NOMO-1 (cell line): Measurements from ENCODE around the gene ITGB4.

Experiments used
- DNase-seq, 2 experiments: peaks; one replicate each; lab custom pipeline; 2025; ENCODE audit not compliant: unreplicated experiment in 2 of 2; lab: John Stamatoyannopoulos, UW

The ITGB4 gene

GRCh38 chr17:75695830-75696271, 25.4 kb upstream of the ITGB4 start:
- DNase-seq: no peak

- DNase-seq: no peak
Observed at GRCh38 chr17:75697651-75698291, 23.5 kb upstream of the ITGB4 start.

- DNase-seq: no peak
Observed at GRCh38 chr17:75698659-75699058, 22.6 kb upstream of the ITGB4 start.

- no peak for DNase-seq
Observed at GRCh38 chr17:75701288-75701687, 20.0 kb upstream of the ITGB4 start.

- no peak for DNase-seq
Observed at GRCh38 chr17:75703191-75703590, 18.1 kb upstream of the ITGB4 start.

GRCh38 chr17:75703591-75703990, 17.7 kb upstream of the ITGB4 start:
- DNase-seq: no peak

- no peak for DNase-seq
Observed at GRCh38 chr17:75704963-75705875, 16.0 kb upstream of the ITGB4 start.

GRCh38 chr17:75706042-75706728, 15.1 kb upstream of the ITGB4 start:
- no peak for DNase-seq

- DNase-seq: no peak
Observed at GRCh38 chr17:75707079-75707571, 14.1 kb upstream of the ITGB4 start.

GRCh38 chr17:75712446-75712845, 8.8 kb upstream of the ITGB4 start:
- DNase-seq: no peak

GRCh38 chr17:75719732-75720131, 1.5 kb upstream of the ITGB4 start:
- DNase-seq: no peak

GRCh38 chr17:75721463-75722011, 278 bp downstream of the ITGB4 start:
- no peak for DNase-seq

- no peak for DNase-seq
Observed at GRCh38 chr17:75722076-75722475, 817 bp downstream of the ITGB4 start.

- DNase-seq: no peak
Observed at GRCh38 chr17:75722542-75723095, 1.4 kb downstream of the ITGB4 start.

- DNase-seq: no peak
Observed at GRCh38 chr17:75723171-75723930, 2.1 kb downstream of the ITGB4 start.

- no peak for DNase-seq
Observed at GRCh38 chr17:75724016-75725003, 3.1 kb downstream of the ITGB4 start.

- DNase-seq: no peak
Observed at GRCh38 chr17:75725504-75725903, 4.2 kb downstream of the ITGB4 start.

- DNase-seq: no peak
Observed at GRCh38 chr17:75727391-75727790, 6.1 kb downstream of the ITGB4 start.

GRCh38 chr17:75729351-75729750, 8.1 kb downstream of the ITGB4 start:
- DNase-seq: no peak
